Measurements from ENCODE around the gene ESYT1. TPM values are rescaled to one million over a fixed set of nuclear protein-coding genes. Genes with fewer than 3 reads are reported as not detected.

Gene ESYT1
- total RNA-seq, 1 experiment from 2014 or later, result 108 TPM

DNA sequence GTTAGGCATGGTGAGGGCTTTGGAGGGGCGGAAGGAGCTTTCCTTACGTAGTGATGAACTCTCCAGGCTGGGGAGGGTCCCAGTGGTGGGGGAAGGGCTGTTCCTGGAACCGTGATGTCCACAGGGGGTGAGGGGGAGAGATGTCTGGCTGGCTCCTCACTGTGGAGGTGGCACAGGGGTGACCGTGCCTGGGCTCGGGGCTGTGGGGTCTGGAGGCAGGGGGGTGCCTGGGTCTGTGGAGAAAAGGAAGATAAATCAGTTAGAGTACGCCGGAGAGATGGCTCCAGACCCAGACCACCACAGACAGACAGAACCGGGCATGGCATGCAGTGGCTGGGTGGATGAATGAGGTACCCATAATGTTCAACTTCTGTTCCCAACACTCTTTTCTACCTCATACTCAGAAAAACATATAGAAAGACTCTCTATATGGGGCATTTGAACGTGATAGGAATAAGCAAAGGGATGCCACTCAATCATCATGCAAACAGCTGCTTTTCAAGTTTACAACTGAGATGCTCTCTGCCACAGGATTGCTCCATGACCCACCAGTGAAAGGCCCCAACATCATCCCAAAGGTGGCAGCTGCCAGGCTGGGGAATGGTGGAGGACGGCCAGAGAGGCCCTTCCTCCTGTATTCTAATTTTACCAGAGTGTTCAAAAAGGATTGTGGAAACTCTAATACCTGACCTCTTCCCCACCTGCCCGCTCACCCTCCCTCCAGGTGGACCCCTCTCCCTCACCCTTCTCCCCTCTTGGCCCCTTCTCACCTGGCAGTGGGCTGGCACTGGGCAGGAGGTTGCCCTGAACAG is 35.7 kb downstream of the ESYT1 start:
- DNase-seq (ENCODE audit: low spot score), result no peak
- in situ Hi-C loops (cut with HindIII; ENCODE audit: low sequenced_read_pairs), result no loop called here

DNA sequence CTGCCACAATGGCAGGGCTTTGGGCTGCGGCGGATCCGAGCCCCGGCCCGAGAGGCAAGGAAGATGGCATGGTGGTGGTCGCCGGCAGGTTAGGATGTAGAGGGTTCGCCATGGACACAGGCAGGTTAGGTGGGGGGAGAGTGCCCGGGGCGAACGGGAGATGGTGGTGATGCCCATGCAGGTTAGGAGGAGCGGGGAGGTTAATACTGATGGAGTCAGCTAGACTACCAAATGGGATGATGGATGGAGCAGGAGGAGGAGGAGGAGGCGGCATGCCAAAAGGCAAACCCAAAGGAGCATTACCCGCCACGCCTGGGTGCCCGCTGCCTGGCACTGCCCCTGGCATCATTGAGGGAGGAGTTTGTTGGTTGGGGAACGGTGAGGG is 36.3 kb downstream of the ESYT1 start:
- DNase-seq (ENCODE audit: low spot score), result no peak
- in situ Hi-C loops (cut with HindIII; ENCODE audit: low sequenced_read_pairs), result no loop called here

DNA sequence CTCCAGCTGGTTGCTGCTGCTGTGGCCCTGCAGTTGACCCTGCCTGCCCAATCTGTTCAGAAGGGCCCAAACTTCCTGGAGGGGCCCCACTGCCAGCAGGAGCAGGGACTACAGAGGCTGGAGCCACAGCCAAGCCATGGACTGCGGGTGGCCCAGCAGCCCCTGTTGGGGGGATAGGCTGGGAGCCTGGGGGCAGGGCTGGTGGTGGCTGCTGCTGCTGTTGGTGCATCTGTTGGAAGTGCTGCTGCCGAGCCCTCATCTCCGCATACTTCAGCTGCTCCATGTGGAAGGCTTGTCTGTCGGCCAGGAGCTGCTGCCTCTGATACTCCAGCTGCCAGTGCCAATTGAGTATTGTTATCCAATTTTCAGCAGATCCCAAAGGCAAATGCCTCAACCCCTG is 37.3 kb downstream of the ESYT1 start:
- in situ Hi-C loops (cut with HindIII; ENCODE audit: low sequenced_read_pairs), result no loop called here
- DNase-seq (ENCODE audit: low spot score), result no peak

DNA sequence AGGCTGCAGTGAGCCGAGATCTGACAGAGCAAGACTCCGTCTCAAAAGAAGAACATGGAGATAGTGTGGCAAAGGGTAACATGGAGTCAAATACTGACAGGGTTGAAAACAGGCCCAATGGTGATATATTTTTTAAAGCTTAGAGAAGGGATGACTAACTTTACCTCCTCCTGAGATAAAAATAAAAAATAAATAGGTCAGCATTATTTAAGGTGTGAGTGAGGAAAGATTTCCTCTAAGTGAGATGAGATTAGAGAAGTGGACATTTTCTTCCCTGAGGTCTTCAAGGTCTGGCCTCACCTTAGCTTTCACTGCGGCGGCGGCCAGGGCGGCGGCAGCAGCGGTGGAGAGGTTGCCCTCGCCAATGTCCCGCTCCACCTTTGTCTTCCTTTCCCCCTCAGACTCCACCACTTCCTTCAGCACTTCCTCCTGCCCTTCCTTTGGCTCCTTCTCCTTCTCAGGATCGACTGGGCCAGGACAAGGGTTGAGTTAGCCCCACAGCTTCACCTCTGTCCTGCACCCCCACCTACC is 41.2 kb downstream of the ESYT1 start:
- in situ Hi-C loops (cut with HindIII; ENCODE audit: low sequenced_read_pairs), result no loop called here
- no peak for DNase-seq (ENCODE audit: low spot score)

DNA sequence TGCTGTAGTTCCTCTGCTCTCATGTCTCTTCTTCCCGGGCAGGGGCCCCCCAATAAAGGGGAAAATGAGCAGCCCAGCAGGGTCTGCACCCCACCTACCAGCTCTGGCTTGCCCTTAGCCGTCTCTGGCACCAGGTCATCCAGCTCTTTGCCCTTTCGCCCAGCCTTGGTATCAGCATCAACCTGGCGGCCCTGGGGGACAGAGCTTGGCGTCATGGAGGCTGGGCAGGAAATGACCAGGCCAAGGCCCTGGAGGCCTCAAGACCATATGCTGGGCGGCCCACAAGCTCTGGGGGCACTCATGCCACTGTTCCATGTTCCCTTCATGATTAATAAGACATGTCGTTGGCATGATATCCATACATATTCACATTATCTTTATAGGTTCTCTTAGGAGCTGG is 44.8 kb downstream of the ESYT1 start:
- no peak for DNase-seq (ENCODE audit: low spot score)
- in situ Hi-C loops (cut with HindIII; ENCODE audit: low sequenced_read_pairs), result no loop called here

DNA sequence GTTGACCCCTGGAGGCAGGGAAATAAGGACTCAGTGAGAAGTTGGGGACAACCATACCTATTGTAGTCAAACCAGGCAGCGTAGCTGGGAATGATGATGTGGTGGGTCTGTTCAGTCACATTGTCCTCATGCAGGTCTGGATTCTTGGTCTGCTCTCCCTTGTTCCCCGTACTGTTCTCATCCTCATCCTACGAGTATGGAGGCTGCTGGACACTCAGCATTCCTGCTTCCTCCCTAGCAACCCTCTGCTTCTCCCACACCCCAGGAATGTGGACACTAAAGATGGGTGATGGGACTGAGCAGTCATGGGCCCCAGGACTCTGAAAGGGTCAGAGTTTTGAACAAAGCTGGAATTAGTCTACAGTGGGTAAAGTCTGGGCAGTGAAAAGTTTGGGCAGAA is 50.3 kb downstream of the ESYT1 start:
- in situ Hi-C loops (cut with HindIII; ENCODE audit: low sequenced_read_pairs), result no loop called here
- DNase-seq (ENCODE audit: low spot score), result no peak

DNA sequence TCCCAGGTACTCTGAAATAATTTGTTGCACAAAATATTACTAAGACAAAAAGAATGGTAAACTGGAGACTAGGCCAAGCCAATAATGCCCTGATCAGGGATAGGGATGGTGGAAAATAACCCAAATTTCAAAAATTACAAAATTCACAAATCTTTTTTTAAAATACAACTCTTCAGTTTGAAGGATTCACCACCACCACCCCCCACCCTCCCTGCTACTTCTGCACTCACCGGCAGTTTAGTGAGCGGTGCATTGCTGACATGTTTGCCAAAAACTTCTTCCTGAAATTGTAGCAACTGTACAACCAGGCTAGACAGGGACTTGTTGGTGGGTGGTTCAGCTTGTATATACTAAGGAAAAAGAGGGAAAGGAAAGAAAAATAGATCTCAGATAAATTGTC is 58.9 kb downstream of the ESYT1 start:
- in situ Hi-C loops (cut with HindIII; ENCODE audit: low sequenced_read_pairs), result no loop called here

DNA sequence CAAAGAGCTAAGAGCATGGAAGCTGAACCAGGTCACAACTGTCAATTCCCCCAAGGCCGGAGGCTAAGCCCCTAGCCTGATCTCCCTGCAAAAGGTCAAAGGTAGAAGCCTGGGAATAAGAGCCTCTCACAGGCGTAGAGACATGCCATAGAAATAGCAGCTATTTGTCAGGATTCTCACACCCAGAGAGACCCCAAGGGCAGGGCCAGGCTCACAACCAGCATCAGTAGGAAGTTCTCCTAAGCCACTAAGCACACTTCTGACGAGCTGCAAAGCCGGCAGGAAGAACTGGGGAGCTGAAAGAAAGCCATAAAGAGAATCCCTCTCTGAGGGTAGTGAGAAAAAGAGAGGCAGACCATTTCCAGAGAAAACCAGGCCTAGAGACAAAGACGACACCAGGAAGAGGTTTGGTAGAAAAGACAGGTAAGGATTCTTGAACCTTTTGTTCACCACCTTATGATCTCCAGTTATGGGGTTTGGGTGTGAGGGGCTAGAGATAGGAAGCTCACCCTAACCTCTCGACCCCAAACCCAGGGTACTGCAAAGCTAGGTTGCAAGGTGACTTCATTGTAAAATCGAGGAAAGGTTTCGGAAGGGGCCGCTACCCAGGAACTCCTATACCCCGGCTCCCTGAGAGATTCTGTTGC is 60.2 kb downstream of the ESYT1 start:
- in situ Hi-C loops (cut with HindIII; ENCODE audit: low sequenced_read_pairs), result no loop called here

More for the DNA sequence above, 58.9 kb downstream of the ESYT1 start:
- DNase-seq (ENCODE audit: low spot score), result no peak

DNA sequence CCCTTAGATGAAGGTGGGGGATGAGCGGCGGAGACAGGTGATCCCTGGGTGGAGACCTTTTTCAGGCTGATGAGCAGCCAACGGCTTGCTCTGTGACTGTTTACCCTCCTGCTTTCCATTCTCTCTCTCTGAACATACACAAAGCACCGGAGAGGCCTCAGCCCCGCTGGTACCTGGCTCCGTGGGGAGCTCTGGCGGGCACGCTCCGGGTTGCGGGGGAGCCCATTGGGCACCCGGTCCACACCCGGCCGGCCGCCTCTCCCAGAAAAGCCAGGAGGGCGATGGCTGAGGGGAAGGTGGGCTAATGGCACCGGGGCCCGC is 60.7 kb downstream of the ESYT1 start:
- peak; percentile 29 for DNase-seq (ENCODE audit: low spot score)
- in situ Hi-C loops (cut with HindIII; ENCODE audit: low sequenced_read_pairs), result no loop called here

More for the DNA sequence above, 60.2 kb downstream of the ESYT1 start:
- DNase-seq (ENCODE audit: low spot score), result no peak

DNA sequence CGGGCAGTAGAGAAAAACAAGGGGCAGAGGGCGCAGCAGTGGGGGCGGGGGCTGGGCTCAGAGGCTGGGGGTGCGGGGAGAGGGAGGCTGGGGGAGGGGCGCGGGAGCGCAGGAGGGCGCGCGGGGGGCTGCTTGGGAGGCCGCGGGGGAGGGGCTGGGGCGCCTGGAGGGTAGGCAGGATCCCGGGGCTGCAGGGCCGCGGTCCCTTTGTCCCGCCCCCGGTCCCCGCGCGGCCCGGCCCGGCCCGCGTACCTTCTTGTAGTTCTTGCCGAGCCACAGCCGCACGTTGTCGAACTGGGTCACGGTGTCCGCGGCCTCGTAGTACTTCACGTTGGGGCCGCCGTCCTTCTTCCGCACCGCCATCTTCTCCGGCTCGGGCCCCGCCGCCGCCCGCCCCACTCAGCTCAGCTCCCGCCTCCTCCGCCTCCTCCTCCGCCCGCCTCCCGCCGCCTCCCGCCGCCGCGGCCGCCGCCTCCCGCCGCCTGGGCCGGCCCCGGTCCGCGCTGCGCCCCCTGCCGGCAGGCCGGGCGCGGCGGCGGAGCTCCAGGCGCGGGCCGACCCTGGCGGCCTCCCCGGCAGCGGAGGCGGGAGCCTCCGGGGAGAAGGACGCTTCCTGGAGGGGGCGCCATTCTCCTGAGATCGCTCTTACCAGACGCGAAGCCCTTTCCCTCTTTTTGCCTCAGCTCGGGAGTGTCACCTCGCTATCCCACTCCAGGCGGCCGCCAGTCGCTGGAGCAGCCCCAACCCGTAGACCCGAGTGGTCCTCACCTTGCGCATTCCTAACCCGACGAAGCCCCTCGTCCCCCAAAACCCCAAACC is 61.2 kb downstream of the ESYT1 start, which contains the start of gene SMARCC2:
Gene SMARCC2, minus strand, starts transcription at position 385 of the 819 bp plus-strand sequence. Its CDS starts 22 bp downstream, at position 363.
- in situ Hi-C loops (cut with HindIII; ENCODE audit: low sequenced_read_pairs), result no loop called here
- peak; percentile 83 for DNase-seq (ENCODE audit: low spot score)

DNA sequence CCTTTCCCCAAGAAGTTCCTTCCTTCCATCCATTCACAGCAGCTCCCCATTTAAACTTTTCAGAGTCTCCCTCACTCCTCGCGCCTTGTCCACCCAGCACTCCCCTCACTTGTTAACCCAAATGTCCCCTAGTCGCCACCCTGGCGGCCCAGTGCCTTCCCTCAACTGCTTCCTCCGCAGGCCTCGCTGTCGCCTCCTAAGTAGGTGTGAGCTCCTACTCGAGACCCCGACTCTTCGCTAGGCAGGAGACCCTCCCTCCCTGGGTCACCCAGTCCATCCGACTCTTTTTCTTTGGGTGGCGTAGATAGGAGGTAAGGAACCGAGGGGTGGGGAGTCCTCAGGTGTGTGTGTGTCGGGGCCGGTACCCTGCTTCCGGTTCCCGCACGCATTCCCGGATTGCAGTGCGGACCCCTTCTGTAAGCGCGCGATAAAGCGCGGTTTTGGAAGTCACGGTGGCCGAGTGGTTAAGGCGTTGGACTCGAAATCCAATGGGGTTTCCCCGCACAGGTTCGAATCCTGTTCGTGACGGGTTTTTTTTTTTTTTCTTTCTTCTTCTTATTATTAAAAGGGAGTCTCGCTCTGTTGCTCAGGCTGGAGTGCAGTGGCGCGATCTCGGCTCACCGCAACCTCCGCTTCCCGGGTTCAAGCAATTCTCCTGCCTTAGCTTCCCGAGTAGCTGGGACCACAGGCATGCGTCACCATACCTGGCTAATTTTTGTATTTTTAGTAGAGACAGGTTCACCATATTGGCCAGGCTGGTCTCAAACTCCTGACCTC is 62.0 kb downstream of the ESYT1 start:
- DNase-seq (ENCODE audit: low spot score), result peak; percentile 85
- in situ Hi-C loops (cut with HindIII; ENCODE audit: low sequenced_read_pairs), result loop anchor here (5.0 kb wide), 1 partner anchor 73 kb away; the partner anchor contains the start of genes RPL41 and ZC3H10

DNA sequence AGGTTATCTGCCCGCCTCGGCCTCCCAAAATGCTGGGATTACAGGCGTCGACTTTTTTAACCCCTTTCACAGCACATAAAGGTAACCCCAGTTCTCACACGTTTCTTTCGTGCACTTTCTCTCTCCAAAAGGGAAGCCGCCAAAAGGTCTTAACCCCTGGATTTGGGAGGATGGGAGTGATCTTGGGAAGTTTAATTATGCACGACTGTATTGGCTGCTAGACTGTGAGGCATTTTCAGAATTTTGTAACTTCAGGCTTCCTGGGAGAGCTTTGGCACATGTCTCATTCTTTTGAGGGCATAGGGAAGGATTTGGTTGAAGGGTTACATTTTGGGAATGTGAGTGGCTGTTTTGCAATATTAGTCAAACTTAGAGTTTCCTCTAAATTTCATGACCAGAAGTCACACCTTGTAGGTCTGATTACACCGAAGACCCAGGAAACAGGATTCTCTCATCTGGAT is 62.7 kb downstream of the ESYT1 start:
- peak; percentile 21 for DNase-seq (ENCODE audit: low spot score)
- in situ Hi-C loops (cut with HindIII; ENCODE audit: low sequenced_read_pairs), result loop anchor here (5.0 kb wide), 1 partner anchor 73 kb away; the partner anchor contains the start of genes RPL41 and ZC3H10

DNA sequence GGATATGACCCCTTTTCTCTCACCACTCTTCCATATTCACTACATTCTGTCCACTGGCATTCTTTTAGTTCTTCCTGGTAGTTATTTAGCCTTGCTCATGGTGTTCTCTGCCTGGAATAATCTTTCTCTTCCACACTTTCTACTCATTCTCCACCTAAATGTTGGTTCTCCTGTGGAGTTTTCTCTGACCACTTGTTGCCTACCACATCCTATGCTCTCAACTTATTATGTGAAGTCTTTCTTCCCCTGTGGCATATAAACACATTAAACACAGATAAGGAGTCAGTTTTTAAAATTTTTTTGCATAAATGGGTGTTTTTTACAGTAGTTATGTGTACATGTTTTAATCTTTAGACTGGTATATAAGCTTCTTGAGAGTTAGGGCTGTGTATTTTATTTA is 64.5 kb downstream of the ESYT1 start:
- in situ Hi-C loops (cut with HindIII; ENCODE audit: low sequenced_read_pairs), result loop anchor here (5.0 kb wide), 1 partner anchor 75 kb away; the partner anchor contains the start of genes RPL41 and ZC3H10
- no peak for DNase-seq (ENCODE audit: low spot score)

DNA sequence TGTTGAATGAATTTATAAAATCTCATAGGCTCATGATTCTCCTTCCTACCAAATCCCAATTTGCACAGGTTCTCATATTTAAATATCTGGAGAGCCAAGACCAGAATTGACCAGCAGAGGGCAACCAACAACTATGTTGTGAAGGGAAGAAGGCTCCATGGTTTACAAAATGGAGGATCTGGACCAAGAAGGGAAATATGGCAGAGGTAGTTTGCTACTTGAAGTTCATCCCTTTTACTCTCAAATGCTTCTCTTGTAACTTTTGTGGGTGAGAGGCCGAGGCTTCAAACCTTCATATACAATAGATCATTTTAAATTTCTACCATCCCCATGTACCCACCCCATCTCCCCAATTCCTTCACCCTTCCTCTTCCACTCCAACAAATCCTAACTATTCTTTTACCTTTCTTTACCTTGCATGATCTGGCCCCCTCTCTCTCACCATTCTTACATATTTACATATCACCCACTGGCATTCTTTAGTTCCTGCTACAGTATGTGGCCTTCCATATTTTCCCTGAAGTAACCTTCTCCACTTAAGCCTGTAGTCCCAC is 65.0 kb downstream of the ESYT1 start:
- in situ Hi-C loops (cut with HindIII; ENCODE audit: low sequenced_read_pairs), result loop anchor here (5.0 kb wide), 1 partner anchor 76 kb away; the partner anchor contains the start of genes RPL41 and ZC3H10
- DNase-seq (ENCODE audit: low spot score), result peak; percentile 89

Other genes starting within 250 kb of the ESYT1 start
- gene PYM1, start 200.4 kb upstream of the ESYT1 start, total RNA-seq (2014; rRNA removed; shearing (Covaris generic)), result 93.9 and 119 TPM in 2 replicates
- gene DGKA, start 197.1 kb upstream of the ESYT1 start, total RNA-seq (2014; rRNA removed; shearing (Covaris generic)), result 3.6 and 9.7 TPM in 2 replicates
- gene PMEL, start 162.2 kb upstream of the ESYT1 start, total RNA-seq (2014; rRNA removed; shearing (Covaris generic)), result 22.2 and 27.9 TPM in 2 replicates
- gene CDK2, start 161.4 kb upstream of the ESYT1 start, total RNA-seq (2014; rRNA removed; shearing (Covaris generic)), result 44.7 and 52.3 TPM in 2 replicates
- gene RAB5B, start 154.2 kb upstream of the ESYT1 start, total RNA-seq (2014; rRNA removed; shearing (Covaris generic)), result 16.9 and 22.1 TPM in 2 replicates
- 39.8 and 50.2 TPM in 2 replicates for gene SUOX, start 131.0 kb upstream of the ESYT1 start, total RNA-seq (2014; rRNA removed; shearing (Covaris generic))
- gene IKZF4, start 107.2 kb upstream of the ESYT1 start, total RNA-seq (2014; rRNA removed; shearing (Covaris generic)), result 0.54 and 4.4 TPM in 2 replicates
- gene RPS26, start 86.3 kb upstream of the ESYT1 start, total RNA-seq (2014; rRNA removed; shearing (Covaris generic)), result 1,383 and 1,581 TPM in 2 replicates
- gene ERBB3, start 48.1 kb upstream of the ESYT1 start, total RNA-seq (2014; rRNA removed; shearing (Covaris generic)), result 4.3 and 17.4 TPM in 2 replicates
- gene PA2G4, start 23.7 kb upstream of the ESYT1 start, total RNA-seq (2014; rRNA removed; shearing (Covaris generic)), result 357 and 451 TPM in 2 replicates
- gene RPL41, start 11.6 kb upstream of the ESYT1 start, total RNA-seq (2014; rRNA removed; shearing (Covaris generic)), result 3,225 and 5,126 TPM in 2 replicates
- gene ZC3H10, start 10.0 kb upstream of the ESYT1 start, total RNA-seq (2014; rRNA removed; shearing (Covaris generic)), result 2.9 and 3.3 TPM in 2 replicates
- 115 and 166 TPM in 2 replicates for gene MYL6B, start 24.3 kb downstream of the ESYT1 start, total RNA-seq (2014; rRNA removed; shearing (Covaris generic))
- gene MYL6, start 30.1 kb downstream of the ESYT1 start, total RNA-seq (2014; rRNA removed; shearing (Covaris generic)), result 1,669 and 1,953 TPM in 2 replicates
- 10.5 and 18.4 TPM in 2 replicates for gene SMARCC2, start 61.2 kb downstream of the ESYT1 start, total RNA-seq (2014; rRNA removed; shearing (Covaris generic))
- gene RNF41, start 93.7 kb downstream of the ESYT1 start, total RNA-seq (2014; rRNA removed; shearing (Covaris generic)), result 66.6 and 71.6 TPM in 2 replicates
- gene NABP2, start 96.1 kb downstream of the ESYT1 start, total RNA-seq (2014; rRNA removed; shearing (Covaris generic)), result 20.2 and 33.0 TPM in 2 replicates
- gene SLC39A5, start 101.8 kb downstream of the ESYT1 start, total RNA-seq (2014; rRNA removed; shearing (Covaris generic)), result not detected in 2 replicates
- gene ANKRD52, start 130.1 kb downstream of the ESYT1 start, total RNA-seq (2014; rRNA removed; shearing (Covaris generic)), result 6.2 and 9.0 TPM in 2 replicates
- 22.3 and 24.2 TPM in 2 replicates for gene COQ10A, start 138.7 kb downstream of the ESYT1 start, total RNA-seq (2014; rRNA removed; shearing (Covaris generic))
- 56.9 and 64.5 TPM in 2 replicates for gene CS, start 172.1 kb downstream of the ESYT1 start, total RNA-seq (2014; rRNA removed; shearing (Covaris generic))
- 153 and 218 TPM in 2 replicates for gene CNPY2, start 187.7 kb downstream of the ESYT1 start, total RNA-seq (2014; rRNA removed; shearing (Covaris generic))
- gene PAN2, start 205.7 kb downstream of the ESYT1 start, total RNA-seq (2014; rRNA removed; shearing (Covaris generic)), result 16.9 and 18.0 TPM in 2 replicates
- gene IL23A, start 210.6 kb downstream of the ESYT1 start, total RNA-seq (2014; rRNA removed; shearing (Covaris generic)), result 1.3 and 5.3 TPM in 2 replicates
- 25.6 and 26.9 TPM in 2 replicates for gene STAT2, start 231.8 kb downstream of the ESYT1 start, total RNA-seq (2014; rRNA removed; shearing (Covaris generic))
- not detected in 2 replicates for gene APOF, start 234.6 kb downstream of the ESYT1 start, total RNA-seq (2014; rRNA removed; shearing (Covaris generic))

Measured in G401 (cell line).